Lower leg skin (tissue), 3 donors: ENCODE measurements around the gene HTR1E.

Source experiments
- CTCF ChIP-seq, 3 donors: fragments of 450-650 bp; IDR thresholded peaks; one replicate each; pipeline ENCODE4 v1.5.1; 2016; ENCODE audit warnings: antibody characterized with exemption in 3 of 3, mild to moderate bottlenecking in 3 of 3, moderate library complexity in 2 of 3
- POLR2A ChIP-seq, 2 donors: fragments of 450-650 bp; IDR thresholded peaks; one replicate each; pipeline ENCODE4 v1.6.1; 2016 to 2017; ENCODE audit warnings: antibody characterized with exemption in 2 of 2, mild to moderate bottlenecking in 1 of 2, moderate library complexity in 1 of 2

- TF ChIP-seq CTCF (IDR thresholded peaks at IDR 0.05) (no peak), POLR2A (IDR thresholded peaks at IDR 0.05) (no peak)
These were observed 6.6 kb downstream of the HTR1E start for GRCh38 chr6:86943819-86944407.
